OCI-LY1 (cell line): ENCODE measurements around the gene STARD13.

ENCODE experiments used
- H2AFZ ChIP-seq: fragments of 200-600 bp; sonication (generic), shearing (Covaris generic); 2 replicates; pipeline ENCODE4 v1.6.0; 2014; ENCODE audit warnings: antibody characterized with exemption, mild to moderate bottlenecking, low read length
- H3F3A ChIP-seq: fragments of 200-600 bp; sonication (generic), shearing (Covaris generic); 2 replicates; pipeline ENCODE4 v1.6.0; 2014; ENCODE audit warnings: mild to moderate bottlenecking, antibody characterized with exemption, low read length, moderate library complexity; ENCODE audit not compliant: insufficient read depth
- H3K27ac ChIP-seq: fragments of 200-600 bp; sonication (generic); 2 replicates; pipeline ENCODE4 v1.5.1; 2014; ENCODE audit warnings: low read length, mixed run types, mild to moderate bottlenecking, low read depth; ENCODE audit not compliant: poor library complexity, severe bottlenecking
- H3K27me3 ChIP-seq: fragments of 200-600 bp; sonication (generic); 2 replicates; pipeline ENCODE4 v1.6.0; 2014; ENCODE audit warnings: antibody characterized with exemption, mild to moderate bottlenecking, low read length, moderate library complexity; ENCODE audit not compliant: insufficient read depth
- H3K36me3 ChIP-seq: fragments of 200-600 bp; sonication (generic); 2 replicates; pipeline ENCODE4 v1.6.1; 2014; ENCODE audit warnings: mild to moderate bottlenecking, antibody characterized with exemption, low read length, moderate library complexity, mixed read lengths; ENCODE audit not compliant: insufficient read depth
- H3K4me1 ChIP-seq: fragments of 200-600 bp; sonication (generic); 2 replicates; pipeline ENCODE4 v1.5.1; 2014; ENCODE audit warnings: mild to moderate bottlenecking, low read length, moderate library complexity; ENCODE audit not compliant: insufficient read depth, severe bottlenecking
- H3K4me2 ChIP-seq: fragments of 200-600 bp; sonication (generic), shearing (Covaris generic); 2 replicates; pipeline ENCODE4 v1.6.1; 2014; ENCODE audit warnings: low read length
- H3K4me3 ChIP-seq: fragments of 200-600 bp; sonication (generic); 2 replicates; pipeline ENCODE4 v1.5.1; 2014; ENCODE audit warnings: low read length, low read depth, mild to moderate bottlenecking, mixed read lengths; ENCODE audit not compliant: poor library complexity, severe bottlenecking
- H3K79me2 ChIP-seq: fragments of 200-600 bp; shearing (Covaris generic); 2 replicates; pipeline ENCODE4 v1.6.1; 2016; ENCODE audit warnings: mixed run types, low read length, mixed read lengths; ENCODE audit not compliant: insufficient read depth
- H3K9ac ChIP-seq: fragments of 200-600 bp; sonication (generic), shearing (Covaris generic); 2 replicates; pipeline ENCODE4 v1.6.1; 2014; ENCODE audit warnings: mild to moderate bottlenecking, low read length, mixed read lengths
- H3K9me2 ChIP-seq: fragments of 200-600 bp; sonication (generic), shearing (Covaris generic); 2 replicates; pipeline ENCODE4 v1.6.1; 2014; ENCODE audit warnings: low read depth, mild to moderate bottlenecking, low read length, mixed read lengths
- H3K9me3 ChIP-seq: fragments of 200-600 bp; shearing (Covaris generic); 2 replicates; pipeline ENCODE4 v1.6.1; 2014; ENCODE audit warnings: low read length, mixed read lengths
- H4K20me1 ChIP-seq: fragments of 200-600 bp; sonication (generic), shearing (Covaris generic); 2 replicates; pipeline ENCODE4 v1.6.0; 2016; ENCODE audit warnings: mild to moderate bottlenecking, low read length; ENCODE audit not compliant: insufficient read depth
- EZH2 ChIP-seq: fragments of 200-600 bp; sonication (generic), shearing (Covaris generic); IDR thresholded peaks from 2 replicates; pipeline ENCODE4 v1.8.0; 2017; ENCODE audit warnings: borderline replicate concordance, mixed run types, mild to moderate bottlenecking, antibody characterized with exemption, low read length, moderate library complexity, mixed read lengths
- TF ChIP-seq, protein P1 (sequence below): fragments of 200-600 bp; sonication (generic), shearing (Covaris generic); IDR thresholded peaks from 2 replicates; pipeline ENCODE4 v1.5.1; 2017; ENCODE audit warnings: mild to moderate bottlenecking, antibody characterized with exemption, low read length, moderate library complexity, mixed read lengths

Gene STARD13

GRCh38 chr13:33262594-33262993 is 23.0 kb downstream of the STARD13 start:
- Histone ChIP-seq H3K4me2 (no peak overlapping the region), H4K20me1 (no peaks in the 10 kb centered on the region), H3K9ac (no peak overlapping the region), H3K9me3 (no peaks in the 10 kb centered on the region), H3K4me1 (no peaks in the 10 kb centered on the region), H3K4me3 (no peak overlapping the region), H3K27ac (no peak overlapping the region), H2AFZ (no peak overlapping the region), H3K27me3 (no peaks in the 10 kb centered on the region), H3K9me2 (no peaks in the 10 kb centered on the region), H3K79me2 (no peaks in the 10 kb centered on the region), H3K36me3 (no peaks in the 10 kb centered on the region), H3F3A (no peaks in the 10 kb centered on the region)
- TF ChIP-seq, protein P1, sequence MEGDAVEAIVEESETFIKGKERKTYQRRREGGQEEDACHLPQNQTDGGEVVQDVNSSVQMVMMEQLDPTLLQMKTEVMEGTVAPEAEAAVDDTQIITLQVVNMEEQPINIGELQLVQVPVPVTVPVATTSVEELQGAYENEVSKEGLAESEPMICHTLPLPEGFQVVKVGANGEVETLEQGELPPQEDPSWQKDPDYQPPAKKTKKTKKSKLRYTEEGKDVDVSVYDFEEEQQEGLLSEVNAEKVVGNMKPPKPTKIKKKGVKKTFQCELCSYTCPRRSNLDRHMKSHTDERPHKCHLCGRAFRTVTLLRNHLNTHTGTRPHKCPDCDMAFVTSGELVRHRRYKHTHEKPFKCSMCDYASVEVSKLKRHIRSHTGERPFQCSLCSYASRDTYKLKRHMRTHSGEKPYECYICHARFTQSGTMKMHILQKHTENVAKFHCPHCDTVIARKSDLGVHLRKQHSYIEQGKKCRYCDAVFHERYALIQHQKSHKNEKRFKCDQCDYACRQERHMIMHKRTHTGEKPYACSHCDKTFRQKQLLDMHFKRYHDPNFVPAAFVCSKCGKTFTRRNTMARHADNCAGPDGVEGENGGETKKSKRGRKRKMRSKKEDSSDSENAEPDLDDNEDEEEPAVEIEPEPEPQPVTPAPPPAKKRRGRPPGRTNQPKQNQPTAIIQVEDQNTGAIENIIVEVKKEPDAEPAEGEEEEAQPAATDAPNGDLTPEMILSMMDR = no peak
- no peak for TF ChIP-seq EZH2

GRCh38 chr13:33262062-33262487 is 23.5 kb downstream of the STARD13 start:
- H3K36me3 ChIP-seq = no peaks in the 10 kb centered on the region
- H3K27me3 ChIP-seq = no peaks in the 10 kb centered on the region
- TF ChIP-seq EZH2 = no peak
- TF ChIP-seq, protein P1 = no peak
- H3K79me2 ChIP-seq = no peaks in the 10 kb centered on the region
- H3F3A ChIP-seq = no peaks in the 10 kb centered on the region
- no peaks in the 10 kb centered on the region for H3K9me3 ChIP-seq
- no peaks in the 10 kb centered on the region for H4K20me1 ChIP-seq
- H3K4me3 ChIP-seq = no peak overlapping the region
- no peaks in the 10 kb centered on the region for H3K9me2 ChIP-seq
- no peak overlapping the region for H3K27ac ChIP-seq
- H3K4me1 ChIP-seq = no peaks in the 10 kb centered on the region
- no peak overlapping the region for H2AFZ ChIP-seq
- H3K9ac ChIP-seq = no peak overlapping the region
- H3K4me2 ChIP-seq = no peak overlapping the region

- no peaks in the 10 kb centered on the region for H3K79me2 ChIP-seq
These were observed 24.0 kb downstream of the STARD13 start for GRCh38 chr13:33261387-33262061.

More at GRCh38 chr13:33261387-33262061, 24.0 kb downstream of the STARD13 start:
- TF ChIP-seq, protein P1 = no peak
- no peak for TF ChIP-seq EZH2
- H3K4me3 ChIP-seq = no peak overlapping the region
- H2AFZ ChIP-seq = no peak overlapping the region
- no peaks in the 10 kb centered on the region for H3F3A ChIP-seq
- H3K27ac ChIP-seq = no peak overlapping the region
- no peaks in the 10 kb centered on the region for H3K36me3 ChIP-seq
- H3K9ac ChIP-seq = no peak overlapping the region
- H4K20me1 ChIP-seq = no peaks in the 10 kb centered on the region
- H3K27me3 ChIP-seq = no peaks in the 10 kb centered on the region
- no peak overlapping the region for H3K4me2 ChIP-seq
- no peaks in the 10 kb centered on the region for H3K9me2 ChIP-seq
- H3K9me3 ChIP-seq = no peaks in the 10 kb centered on the region
- H3K4me1 ChIP-seq = no peaks in the 10 kb centered on the region
